ENCODE data around the gene TAAR6. TPM values are rescaled to one million over a fixed set of nuclear protein-coding genes. Genes with fewer than 3 reads are reported as not detected.

The TAAR6 gene
- polyA plus RNA-seq (not detected in 3 replicates), polyA minus RNA-seq (not detected in 3 replicates)
- polyA plus RNA-seq (2011; ENCODE audit: low read depth): not detected
- not detected in 2 replicates for polyA plus RNA-seq (2011; cell fraction: cytosol; rRNA removed)
- not detected in 2 replicates for polyA plus RNA-seq (2011; cell fraction: nucleus; rRNA removed)
- polyA plus RNA-seq (2012; ENCODE audit: low replicate concordance): not detected in 2 replicates
- polyA minus RNA-seq (2011; cell fraction: cytosol; rRNA and poly(A)+ RNA removed): not detected
- not detected in 2 replicates for polyA minus RNA-seq (2011; cell fraction: nucleus; rRNA and poly(A)+ RNA removed)

- H3K4me1 ChIP-seq (ENCODE audit: control insufficient read depth, extremely low read depth, insufficient read depth, low read length): no peaks in the 10 kb centered on the region
- no peak within 1 kb of the TSS for H3K27ac ChIP-seq (ENCODE audit: control insufficient read depth, insufficient read depth, low read length)
- no peaks in the 10 kb centered on the region for H3K36me3 ChIP-seq (ENCODE audit: control insufficient read depth in 2 of 2, extremely low read depth in 1 of 2, insufficient read depth in 2 of 2, low read length in 2 of 2)
- dilution Hi-C loops (cut with MboI; ENCODE audit: extremely low pct_ligation_motif_present, low sequenced_read_pairs): no loop called here
- FAIRE-seq: no peak
- TF ChIP-seq EZH2 (IDR thresholded peaks at IDR 0.05; ENCODE audit: low read length) (no peak), CTCF (optimal IDR thresholded peaks at IDR 0.05 in 1 of 3, IDR thresholded peaks at IDR 0.05 in 1 of 3, conservative IDR thresholded peaks at IDR 0.05 in 1 of 3; ENCODE audit: extremely low read depth in 1 of 3, insufficient read depth in 2 of 3, low read length in 3 of 3) (no peak)
- DNase-seq (ENCODE audit: low read depth, low spot score): no peak
- no peak within 1 kb of the TSS for H3K4me3 ChIP-seq (ENCODE audit: control insufficient read depth in 2 of 3, extremely low read depth in 1 of 3, insufficient read depth in 2 of 3, low read depth in 1 of 3, low read length in 3 of 3)
- no peak within 1 kb of the TSS for H3K9ac ChIP-seq (ENCODE audit: control insufficient read depth, extremely low read depth, insufficient read depth, low read length)
- H3K4me2 ChIP-seq (ENCODE audit: control insufficient read depth, extremely low read depth, insufficient read depth, low read depth, low read length): no peak within 1 kb of the TSS
- no peak within 1 kb of the TSS for H2AFZ ChIP-seq (ENCODE audit: control insufficient read depth, low read length)
- H3K79me2 ChIP-seq (ENCODE audit: control insufficient read depth, insufficient read depth, low read length): no peaks in the 10 kb centered on the region
- H3K9me3 ChIP-seq (ENCODE audit: control insufficient read depth, low read depth, low read length): no peaks in the 10 kb centered on the region
- H4K20me1 ChIP-seq (ENCODE audit: control insufficient read depth, extremely low read depth, insufficient read depth, low read length): no peaks in the 10 kb centered on the region
- peaks cover 6% of the 10 kb centered on the region for H3K27me3 ChIP-seq (ENCODE audit: control insufficient read depth, extremely low read depth, insufficient read depth, low read length)
- no peaks in the 10 kb centered on the region for H3K9me1 ChIP-seq (ENCODE audit: control insufficient read depth, extremely low read depth, insufficient read depth, low read length)
Measured at GRCh38 chr6:132570221-132570777, at the start of gene TAAR6. TSS of gene TAAR6 (plus strand) at chr6:132570322. CDS start at chr6:132570322, 0 bp downstream.

- no peak overlapping the region for H3K27ac ChIP-seq (ENCODE audit: control insufficient read depth, insufficient read depth, low read length)
- TF ChIP-seq EZH2 (IDR thresholded peaks at IDR 0.05; ENCODE audit: low read length) (no peak), CTCF (optimal IDR thresholded peaks at IDR 0.05 in 1 of 3, IDR thresholded peaks at IDR 0.05 in 1 of 3, conservative IDR thresholded peaks at IDR 0.05 in 1 of 3; ENCODE audit: extremely low read depth in 1 of 3, insufficient read depth in 2 of 3, low read length in 3 of 3) (no peak)
- dilution Hi-C loops (cut with MboI; ENCODE audit: extremely low pct_ligation_motif_present, low sequenced_read_pairs): loop anchor here (10.0 kb wide), 1 partner anchor 244 kb away; no protein-coding TSS in a partner anchor
- H3K36me3 ChIP-seq (ENCODE audit: control insufficient read depth in 2 of 2, extremely low read depth in 1 of 2, insufficient read depth in 2 of 2, low read length in 2 of 2): no peaks in the 10 kb centered on the region
- no peak overlapping the region for H3K9ac ChIP-seq (ENCODE audit: control insufficient read depth, extremely low read depth, insufficient read depth, low read length)
- H3K9me1 ChIP-seq (ENCODE audit: control insufficient read depth, extremely low read depth, insufficient read depth, low read length): no peaks in the 10 kb centered on the region
- no peak overlapping the region for H3K4me3 ChIP-seq (ENCODE audit: control insufficient read depth in 2 of 3, extremely low read depth in 1 of 3, insufficient read depth in 2 of 3, low read depth in 1 of 3, low read length in 3 of 3)
- no peak for DNase-seq (ENCODE audit: low read depth, low spot score)
- no peak overlapping the region for H3K4me2 ChIP-seq (ENCODE audit: control insufficient read depth, extremely low read depth, insufficient read depth, low read depth, low read length)
- no peaks in the 10 kb centered on the region for H3K79me2 ChIP-seq (ENCODE audit: control insufficient read depth, insufficient read depth, low read length)
- no peak overlapping the region for H2AFZ ChIP-seq (ENCODE audit: control insufficient read depth, low read length)
- H3K9me3 ChIP-seq (ENCODE audit: control insufficient read depth, low read depth, low read length): no peaks in the 10 kb centered on the region
- H3K27me3 ChIP-seq (ENCODE audit: control insufficient read depth, extremely low read depth, insufficient read depth, low read length): no peaks in the 10 kb centered on the region
- no peaks in the 10 kb centered on the region for H4K20me1 ChIP-seq (ENCODE audit: control insufficient read depth, extremely low read depth, insufficient read depth, low read length)
- H3K4me1 ChIP-seq (ENCODE audit: control insufficient read depth, extremely low read depth, insufficient read depth, low read length): no peaks in the 10 kb centered on the region
- FAIRE-seq: no peak
Measured at GRCh38 chr6:132520953-132521352, 49.2 kb upstream of the TAAR6 start.
